HEK293T (cell line): ENCODE measurements around the gene CCT3.
"Not testable (repeated sequence)": the region's sequence is repeated elsewhere in the genome, so short reads cannot be mapped to it uniquely, and the experiment has no call there.

Experiments
- FOXA1 ChIP-seq: fragments of 450-650 bp; IDR thresholded peaks from 2 replicates; pipeline ENCODE4 v1.6.1; 2016; ENCODE audit warnings: mild to moderate bottlenecking
- FOXK2 ChIP-seq: fragments of 450-650 bp; IDR thresholded peaks from 2 replicates; pipeline ENCODE4 v1.6.1; 2016; ENCODE audit warnings: mild to moderate bottlenecking
- HDGF ChIP-seq: fragments of 450-650 bp; IDR thresholded peaks from 2 replicates; pipeline ENCODE4 v1.6.1; 2017; ENCODE audit warnings: antibody characterized with exemption, borderline replicate concordance
- SP1 ChIP-seq: fragments of 450-650 bp; IDR thresholded peaks from 2 replicates; pipeline ENCODE4 v1.6.1; 2017
- SUZ12 ChIP-seq: fragments of 450-650 bp; IDR thresholded peaks from 2 replicates; pipeline ENCODE4 v1.6.1; 2016; ENCODE audit warnings: mild to moderate bottlenecking

DNA sequence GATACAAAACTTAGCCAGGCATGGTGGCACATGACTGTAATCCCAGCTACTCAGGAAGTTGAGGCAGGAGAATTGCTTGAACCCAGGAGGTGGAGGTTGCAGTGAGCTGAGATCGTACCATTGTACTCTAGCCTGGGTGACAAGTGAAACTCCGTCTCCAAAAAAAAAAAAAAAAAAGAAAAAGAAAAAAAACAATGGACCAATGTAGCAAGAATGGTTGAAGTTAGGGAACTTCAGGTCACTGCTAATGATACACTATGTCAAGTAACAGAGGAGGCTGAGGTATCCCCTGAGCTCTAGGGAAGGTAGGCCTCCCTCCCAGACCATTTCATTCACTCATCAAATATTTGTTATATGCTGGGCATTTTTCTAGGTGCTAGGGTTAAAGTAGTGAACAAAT is 7.9 kb upstream of the CCT3 start:
- TF ChIP-seq FOXA1, SUZ12, FOXK2, HDGF, SP1: not testable (repeated sequence)
